Suprapubic skin (tissue), 4 donors: ENCODE data around the gene PRKAG3. TPM values are rescaled to one million over a fixed set of nuclear protein-coding genes. Genes with fewer than 3 reads are reported as not detected.
"Not testable (repeated sequence)": the region's sequence is repeated elsewhere in the genome, so short reads cannot be mapped to it uniquely, and the experiment has no call there.

ENCODE experiments used
- DNase-seq, 2 donors: peaks; one replicate each; pipeline ENCODE4 v3.0.0-alpha.2; 2019; ENCODE audit warnings: low spot score in 2 of 2
- H3K27ac ChIP-seq: fragments of 200-600 bp; sonication (generic); one replicate; pipeline ENCODE4 v1.5.1; 2019
- H3K27me3 ChIP-seq: fragments of 200-600 bp; sonication (generic); one replicate; pipeline ENCODE4 v1.5.1; 2019
- H3K36me3 ChIP-seq: fragments of 200-600 bp; sonication (generic); one replicate; pipeline ENCODE4 v1.5.1; 2019
- H3K4me1 ChIP-seq: fragments of 200-600 bp; sonication (generic); one replicate; pipeline ENCODE4 v1.5.1; 2019
- H3K4me3 ChIP-seq: fragments of 200-600 bp; sonication (generic); one replicate; pipeline ENCODE4 v1.5.1; 2019; ENCODE audit warnings: mild to moderate bottlenecking
- H3K9me3 ChIP-seq: fragments of 200-600 bp; sonication (generic); one replicate; pipeline ENCODE4 v1.5.1; 2019
- CTCF ChIP-seq, 2 donors: fragments of 200-600 bp in 1 of 2; fragments of 450-650 bp in 1 of 2; sonication (generic) in 1 of 2; IDR thresholded peaks; one replicate each; pipeline ENCODE4 v1.5.1; 2016 to 2019; ENCODE audit warnings: antibody characterized with exemption in 2 of 2, mild to moderate bottlenecking in 1 of 2, moderate library complexity in 1 of 2
- EP300 ChIP-seq: sonication (generic); formaldehyde crosslinking; IDR thresholded peaks from one replicate; pipeline ENCODE4 v1.6.1; 2017; ENCODE audit warnings: antibody characterized with exemption
- POLR2A ChIP-seq, 2 donors: fragments of 450-650 bp; IDR thresholded peaks; one replicate each; pipeline ENCODE4 v1.6.1; 2017; ENCODE audit warnings: antibody characterized with exemption in 2 of 2, mild to moderate bottlenecking in 2 of 2, moderate library complexity in 2 of 2
- POLR2AphosphoS5 ChIP-seq, 3 donors: sonication (generic); formaldehyde crosslinking; IDR thresholded peaks; one replicate each; pipeline ENCODE4 v1.6.1; 2017; ENCODE audit warnings: antibody characterized with exemption in 3 of 3
- WGBS: methylation state at CpG from one replicate; pipeline ENCODE4 v1.1.5; 2018; 5-methylcytosine and 5-hydroxymethylcytosine counted together
- total RNA-seq, 4 donors: library from RNA; depleted of rRNA; stranded (reverse); fragments of >200 nt; gene quantifications; one replicate each; pipeline ENCODE4 v1.1.0, GENCODE V29; 2016

The PRKAG3 gene
- total RNA-seq, 4 donors from 2014 or later: 0.26 TPM; not detected in 3

- no peak overlapping the region for H3K27ac ChIP-seq
- TF ChIP-seq CTCF (IDR thresholded peaks at IDR 0.05) (peak; percentile 68 to 75), POLR2AphosphoS5 (IDR thresholded peaks at IDR 0.05) (no peak)
- peaks cover 15% of the 10 kb centered on the region for H3K4me1 ChIP-seq
- WGBS: 22% methylated on average over 16 of the region's 16 CpGs
- peaks cover 51% of the 10 kb centered on the region for H3K27me3 ChIP-seq
- peak; percentile 75 to 78 for DNase-seq
- H3K36me3 ChIP-seq: no peaks in the 10 kb centered on the region
- no peaks in the 10 kb centered on the region for H3K9me3 ChIP-seq
- no peak overlapping the region for H3K4me3 ChIP-seq
Observed at GRCh38 chr2:218852911-218853667, 21.5 kb upstream of the PRKAG3 start.

- peaks cover 18% of the 10 kb centered on the region for H3K4me1 ChIP-seq
- H3K27me3 ChIP-seq: peaks cover 38% of the 10 kb centered on the region
- DNase-seq: peak in 1 of 2 donors; percentile 33
- H3K27ac ChIP-seq: no peak overlapping the region
- TF ChIP-seq CTCF (IDR thresholded peaks at IDR 0.05): no peak
- no peak for TF ChIP-seq POLR2AphosphoS5 (IDR thresholded peaks at IDR 0.05)
- no peak for TF ChIP-seq POLR2A (IDR thresholded peaks at IDR 0.05)
- TF ChIP-seq EP300: no peak
- WGBS: 69% methylated on average over 3 of the region's 3 CpGs
- H3K36me3 ChIP-seq: no peaks in the 10 kb centered on the region
- H3K9me3 ChIP-seq: no peaks in the 10 kb centered on the region
- no peak overlapping the region for H3K4me3 ChIP-seq
Observed at GRCh38 chr2:218851286-218851685, 19.7 kb upstream of the PRKAG3 start.

GRCh38 chr2:218850796-218851195 is 19.2 kb upstream of the PRKAG3 start:
- Histone ChIP-seq H3K4me1 (peaks cover 18% of the 10 kb centered on the region), H3K9me3 (no peaks in the 10 kb centered on the region), H3K4me3 (no peak overlapping the region), H3K27ac (no peak overlapping the region), H3K27me3 (peaks cover 33% of the 10 kb centered on the region), H3K36me3 (no peaks in the 10 kb centered on the region)
- no peak for TF ChIP-seq POLR2A (IDR thresholded peaks at IDR 0.05)
- no peak for TF ChIP-seq POLR2AphosphoS5 (IDR thresholded peaks at IDR 0.05)
- TF ChIP-seq EP300: no peak
- peak in 1 of 2 donors; percentile 52 for DNase-seq
- 92% methylated on average over 2 of the region's 2 CpGs for WGBS

- Histone ChIP-seq H3K36me3 (no peaks in the 10 kb centered on the region), H3K27ac (no peak overlapping the region), H3K4me3 (no peak overlapping the region), H3K27me3 (peaks cover 26% of the 10 kb centered on the region), H3K4me1 (peaks cover 18% of the 10 kb centered on the region), H3K9me3 (no peaks in the 10 kb centered on the region)
- DNase-seq: peak in 1 of 2 donors; percentile 11
- TF ChIP-seq POLR2A (IDR thresholded peaks at IDR 0.05) (no peak), POLR2AphosphoS5 (IDR thresholded peaks at IDR 0.05) (no peak), CTCF (IDR thresholded peaks at IDR 0.05) (no peak), EP300 (no peak)
- 66% methylated on average over 7 of the region's 7 CpGs for WGBS
Observed at GRCh38 chr2:218849721-218850120, 18.1 kb upstream of the PRKAG3 start.

GRCh38 chr2:218846963-218847362 is 15.4 kb upstream of the PRKAG3 start:
- WGBS: 38% methylated on average over 7 of the region's 18 CpGs
- peak; percentile 24 to 28 for DNase-seq
- H3K4me3 ChIP-seq, H3K36me3 ChIP-seq, H3K4me1 ChIP-seq, H3K27ac ChIP-seq, H3K9me3 ChIP-seq: not testable (repeated sequence)
- H3K27me3 ChIP-seq: peaks cover 18% of the 10 kb centered on the region

- not testable (repeated sequence) for H3K27me3 ChIP-seq
- WGBS: 79% methylated on average over 5 of the region's 5 CpGs
Observed at GRCh38 chr2:218844334-218844733, 12.7 kb upstream of the PRKAG3 start.

GRCh38 chr2:218839888-218840287 is 8.3 kb upstream of the PRKAG3 start:
- 81% methylated on average over 1 of the region's 1 CpG for WGBS

More at GRCh38 chr2:218844334-218844733, 12.7 kb upstream of the PRKAG3 start:
- not testable (repeated sequence) for DNase-seq, H3K4me3 ChIP-seq, H3K27ac ChIP-seq, H3K4me1 ChIP-seq, H3K9me3 ChIP-seq, H3K36me3 ChIP-seq

More at GRCh38 chr2:218839888-218840287, 8.3 kb upstream of the PRKAG3 start:
- peak in 1 of 2 donors; percentile 3 for DNase-seq
- Histone ChIP-seq H3K4me3 (no peak overlapping the region), H3K9me3 (no peaks in the 10 kb centered on the region), H3K27ac (no peak overlapping the region), H3K4me1 (no peaks in the 10 kb centered on the region), H3K36me3 (no peaks in the 10 kb centered on the region), H3K27me3 (no peaks in the 10 kb centered on the region)
- TF ChIP-seq EP300 (no peak), POLR2AphosphoS5 (IDR thresholded peaks at IDR 0.05) (no peak), CTCF (IDR thresholded peaks at IDR 0.05) (no peak), POLR2A (IDR thresholded peaks at IDR 0.05) (no peak)
